PC-9 (cell line): ENCODE data around the gene PALLD.

ENCODE experiments used
- CTCF ChIP-seq: fragments of 200-600 bp; sonication (generic); conservative IDR thresholded peaks from 2 replicates; pipeline ENCODE4 v1.6.1; 2017; ENCODE audit warnings: mixed run types, antibody characterized with exemption, mild to moderate bottlenecking, moderate library complexity
- EZH2 ChIP-seq: fragments of 200-600 bp; sonication (generic); IDR thresholded peaks from 2 replicates; pipeline ENCODE4 v1.8.0; 2017; ENCODE audit warnings: antibody characterized with exemption, low read depth

DNA sequence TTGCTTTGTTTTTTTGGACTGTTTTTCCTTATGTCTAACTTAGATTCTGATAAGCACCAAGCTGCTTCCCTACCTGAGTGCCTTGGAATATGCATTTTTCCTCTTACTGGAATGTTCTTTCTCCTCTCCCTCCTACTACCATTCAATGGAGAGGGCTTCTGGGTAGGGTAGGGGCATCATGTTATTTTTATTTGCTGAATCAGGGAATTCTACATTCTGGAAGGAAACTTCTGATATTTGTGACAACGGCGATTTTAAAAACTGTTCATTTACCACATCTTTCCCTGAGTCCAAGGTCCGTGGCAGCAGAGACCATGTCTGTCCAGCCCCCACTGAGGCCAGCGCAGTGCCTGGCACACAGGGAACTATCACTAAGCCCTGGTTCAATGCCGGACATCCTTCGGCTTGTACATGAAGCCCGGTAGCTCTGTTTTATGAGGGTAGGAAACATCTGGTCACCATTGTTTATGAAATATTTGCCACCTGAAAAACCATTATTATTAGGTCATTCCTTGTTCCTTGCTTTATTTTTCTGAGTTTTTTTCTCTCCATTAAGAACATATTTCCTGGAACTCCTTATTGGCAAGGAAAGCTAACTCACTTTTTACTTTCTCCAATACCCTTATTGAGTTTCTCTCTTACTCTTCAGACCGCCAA is 57.0 kb downstream of the PALLD start:
- TF ChIP-seq CTCF = no peak
- no peak for TF ChIP-seq EZH2
